GM10266 (cell line): Measurements from ENCODE around the gene PSMA1.

Experiments used
- DNase-seq: peaks from one replicate; pipeline ENCODE4 v3.0.0; 2012; ENCODE audit errors: extremely low spot score
- CTCF ChIP-seq: IDR thresholded peaks from 2 replicates; pipeline ENCODE4 v1.5.1; 2012; ENCODE audit warnings: mild to moderate bottlenecking, low read depth; ENCODE audit not compliant: control insufficient read depth, insufficient read depth; ENCODE audit errors: missing control alignments

Gene PSMA1

DNA sequence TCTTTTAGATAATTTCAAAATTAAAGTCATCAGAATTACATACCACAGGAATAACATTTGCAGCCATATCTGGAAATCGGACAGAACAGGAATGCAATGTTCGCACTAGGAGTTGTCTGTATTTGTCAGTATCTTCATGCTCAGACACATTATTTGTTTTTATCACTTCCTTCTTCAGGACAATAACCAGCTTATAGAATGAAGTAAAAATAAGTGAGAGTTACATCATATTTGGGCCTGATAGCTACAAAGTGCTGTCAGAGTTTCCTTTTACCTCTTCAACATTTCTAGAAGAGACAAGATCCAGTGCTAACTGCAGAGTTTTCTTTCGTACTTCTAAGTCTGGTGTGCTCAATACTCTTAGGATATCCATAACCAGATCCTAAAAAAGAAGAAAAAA, 39.5 kb downstream of the PSMA1 start:
- no peak for TF ChIP-seq CTCF
- no peak for DNase-seq

- no peak for DNase-seq
- no peak for TF ChIP-seq CTCF
Measured at GRCh38 chr11:14471127-14471526, 49.1 kb downstream of the PSMA1 start.

GRCh38 chr11:14463623-14464022, 56.6 kb downstream of the PSMA1 start:
- TF ChIP-seq CTCF = no peak
- DNase-seq = no peak

DNA sequence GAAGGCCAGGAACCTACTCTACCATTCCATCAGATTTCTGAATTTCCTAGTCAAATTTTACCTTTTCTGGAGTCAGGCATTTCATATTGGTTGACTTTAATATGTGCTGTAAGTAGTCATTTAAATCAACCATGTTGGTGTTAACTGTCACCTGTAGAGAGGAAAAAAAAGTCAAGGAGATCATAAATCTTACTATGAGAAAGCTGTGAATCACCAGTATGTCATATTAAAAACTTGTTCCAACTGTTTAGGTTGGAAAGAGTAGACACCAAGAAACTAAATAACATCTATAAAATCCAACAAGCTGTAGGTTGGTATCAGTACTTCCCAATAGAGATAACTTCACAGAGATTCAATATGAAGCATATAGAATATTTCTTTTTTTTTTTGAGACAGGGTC, 60.0 kb downstream of the PSMA1 start:
- no peak for TF ChIP-seq CTCF
- DNase-seq = no peak

DNA sequence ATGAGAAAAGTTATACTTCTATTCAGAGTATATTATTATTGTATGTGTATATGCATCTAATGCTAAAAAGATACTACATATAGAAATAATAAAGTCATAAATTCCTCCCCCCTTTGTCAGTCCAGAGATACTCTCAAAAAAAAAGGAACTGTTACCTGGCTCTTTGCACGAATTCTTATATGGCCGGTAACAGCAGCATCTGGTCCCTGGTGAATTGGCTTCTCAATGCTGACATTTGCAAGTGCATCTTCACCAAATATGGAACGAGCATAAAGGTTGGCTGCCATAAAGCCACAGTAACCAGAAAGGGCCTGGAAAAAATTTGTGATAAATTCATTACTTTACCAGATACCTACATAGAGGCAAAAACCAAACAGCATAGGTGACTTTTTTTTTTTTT, 61.8 kb downstream of the PSMA1 start:
- TF ChIP-seq CTCF = no peak
- DNase-seq = no peak

DNA sequence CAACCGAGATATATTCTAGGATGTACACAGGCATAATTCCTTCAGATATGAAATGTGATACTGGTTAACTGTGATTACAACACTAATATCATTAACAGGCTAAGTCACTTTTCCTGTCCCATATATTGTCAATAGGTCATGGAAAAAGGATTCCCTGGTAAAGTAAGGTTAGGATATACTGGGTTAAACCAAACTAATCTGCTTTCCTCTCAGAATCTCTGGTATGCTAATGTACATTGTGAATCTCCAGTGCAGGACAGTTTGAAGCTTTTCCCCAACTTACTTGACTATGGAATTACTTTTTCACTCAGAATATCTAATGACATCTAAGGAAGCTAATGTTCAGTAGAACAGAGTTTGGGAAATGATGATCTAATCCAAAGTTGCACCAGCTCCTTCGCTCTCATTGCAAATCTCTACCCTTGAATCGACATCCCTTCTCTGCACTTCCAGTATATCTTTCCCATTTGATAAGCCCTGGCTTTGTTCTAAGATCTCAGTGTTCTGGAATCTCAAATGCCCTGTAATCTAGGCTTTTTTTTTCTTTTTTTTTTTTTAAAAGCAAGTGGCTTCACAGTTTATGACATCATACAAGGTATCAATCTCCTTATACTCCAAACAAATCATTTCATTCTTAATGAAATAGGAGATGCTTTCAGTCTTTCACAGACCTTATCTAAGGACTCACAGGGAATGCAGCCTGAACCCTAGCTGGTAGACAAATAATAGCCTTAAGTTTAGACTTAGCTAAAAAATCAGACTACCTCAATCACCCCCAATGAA, 64.3 kb downstream of the PSMA1 start:
- DNase-seq = no peak
- TF ChIP-seq CTCF = no peak
